Lung (tissue), 12 donors: Measurements from ENCODE around the gene NMT2. TPM values are rescaled to one million over a fixed set of nuclear protein-coding genes. Genes with fewer than 3 reads are reported as not detected.

Source experiments
- ATAC-seq: fragments of 200-7000 bp; cut with Tn5 transposase; one replicate; pipeline ENCODE4 v1.9.1; 2020; ENCODE audit warnings: moderate number of reproducible peaks; ENCODE audit not compliant: insufficient read depth, low FRiP score
- DNase-seq, 3 donors: peaks; one replicate each; pipeline ENCODE4 v3.0.0-alpha.2; 2013 to 2017
- H3K27ac ChIP-seq, 2 donors: one replicate each; pipeline ENCODE4 v1.5.1; 2013; ENCODE audit warnings: mild to moderate bottlenecking in 2 of 2, moderate library complexity in 2 of 2, control low read depth in 1 of 2, inconsistent platforms in 1 of 2, low read depth in 1 of 2, low read length in 1 of 2
- H3K27me3 ChIP-seq, 3 donors: one replicate each; pipeline ENCODE4 v1.5.1; 2013; ENCODE audit warnings: low read length in 2 of 3; ENCODE audit not compliant: control insufficient read depth in 3 of 3, insufficient read depth in 3 of 3
- H3K36me3 ChIP-seq, 4 donors: one replicate each; pipeline ENCODE4 v1.5.1; 2013; ENCODE audit warnings: low read length in 4 of 4, mild to moderate bottlenecking in 1 of 4, moderate library complexity in 1 of 4; ENCODE audit not compliant: control insufficient read depth in 4 of 4, insufficient read depth in 4 of 4
- H3K4me1 ChIP-seq, 5 donors: one replicate each; pipeline ENCODE4 v1.5.1; 2013; ENCODE audit warnings: low read length in 5 of 5, mild to moderate bottlenecking in 2 of 5, moderate library complexity in 1 of 5; ENCODE audit not compliant: control insufficient read depth in 5 of 5, insufficient read depth in 5 of 5
- H3K4me3 ChIP-seq: one replicate; pipeline ENCODE4 v1.5.1; 2013; ENCODE audit warnings: mild to moderate bottlenecking, control low read depth, moderate library complexity
- H3K9ac ChIP-seq, 2 donors: one replicate each; pipeline ENCODE4 v1.5.1; 2013; ENCODE audit warnings: low read length in 2 of 2, control low read depth in 1 of 2; ENCODE audit not compliant: insufficient read depth in 1 of 2
- H3K9me3 ChIP-seq, 4 donors: one replicate each; pipeline ENCODE4 v1.5.1; 2013; ENCODE audit warnings: low read length in 3 of 4, mild to moderate bottlenecking in 1 of 4, moderate library complexity in 1 of 4; ENCODE audit not compliant: control insufficient read depth in 4 of 4, insufficient read depth in 3 of 4
- CTCF ChIP-seq: IDR thresholded peaks from 2 replicates; pipeline ENCODE4 v1.5.1; 2012; ENCODE audit warnings: mild to moderate bottlenecking; ENCODE audit errors: control extremely low read depth, extremely low read depth
- WGBS, 2 donors: extraction: QIAGEN DNeasy Blood & Tissue Kit; methylation state at CpG; one replicate each; pipeline ENCODE4 v1.1.7; 2013; 5-methylcytosine and 5-hydroxymethylcytosine counted together
- polyA plus RNA-seq, 2 donors: library from polyadenylated mRNA; stranded (reverse); fragments of 200-250 nt; gene quantifications; one replicate each; pipeline ENCODE4 v1.2.1, GENCODE V29; 2013
- total RNA-seq, 2 donors: library from RNA; depleted of rRNA in 1 of 2; stranded (reverse); fragments of >200 nt in 1 of 2; gene quantifications; one replicate each; pipeline ENCODE4 v1.2.1, GENCODE V29; 2014 to 2021
- donor health status: control.
- donor health status: control.
- donor health status: Bipolar disorder and iron deficiency.
- donor health status: healthy.
- donor health status: DM: yes; HTN: yes; CAD: no.

NMT2 gene
- total and polyA plus RNA-seq, 4 donors = 3.5 to 20.0 (median 6.4) TPM

GRCh38 chr10:15158972-15159371 is 9.5 kb downstream of the NMT2 start:
- H3K27me3 ChIP-seq = no peaks in the 10 kb centered on the region
- H3K4me1 ChIP-seq = no peaks in the 10 kb centered on the region
- no peak for TF ChIP-seq CTCF
- H3K9me3 ChIP-seq = no peaks in the 10 kb centered on the region
- ATAC-seq (no peak), DNase-seq (no peak)
- no peak overlapping the region for H3K27ac ChIP-seq
- H3K4me3 ChIP-seq = no peak overlapping the region
- H3K36me3 ChIP-seq = peaks cover 0 to 2% (median 0%) of the 10 kb centered on the region in 4 donors
- H3K9ac ChIP-seq = no peak overlapping the region

- no peak for DNase-seq
- no peak for TF ChIP-seq CTCF
- ATAC-seq = no peak
- H3K4me1 ChIP-seq = no peaks in the 10 kb centered on the region
- no peaks in the 10 kb centered on the region for H3K27me3 ChIP-seq
- H3K4me3 ChIP-seq = no peak overlapping the region
- H3K9ac ChIP-seq = no peak overlapping the region
- 92 to 95% methylated on average over 2 of the region's 2 CpGs for WGBS, 2 donors
- peaks cover 0 to 2% (median 0%) of the 10 kb centered on the region in 4 donors for H3K36me3 ChIP-seq
- no peak overlapping the region for H3K27ac ChIP-seq
- H3K9me3 ChIP-seq = no peaks in the 10 kb centered on the region
Measured at GRCh38 chr10:15158448-15158847, 10.0 kb downstream of the NMT2 start.

GRCh38 chr10:15155978-15156656 is 12.4 kb downstream of the NMT2 start:
- no peak overlapping the region for H3K27ac ChIP-seq
- no peak overlapping the region for H3K4me3 ChIP-seq
- ATAC-seq (no peak), DNase-seq (no peak)
- no peak overlapping the region for H3K9ac ChIP-seq
- 92 to 94% methylated on average over 14 of the region's 14 CpGs for WGBS, 2 donors
- H3K27me3 ChIP-seq = no peaks in the 10 kb centered on the region
- TF ChIP-seq CTCF = no peak
- H3K9me3 ChIP-seq = no peaks in the 10 kb centered on the region
- H3K4me1 ChIP-seq = peaks cover 0 to 3% (median 0%) of the 10 kb centered on the region in 5 donors
- peaks cover 0 to 2% (median 0%) of the 10 kb centered on the region in 4 donors for H3K36me3 ChIP-seq

GRCh38 chr10:15152556-15152955 is 15.9 kb downstream of the NMT2 start:
- DNase-seq (no peak), ATAC-seq (no peak)
- H3K27me3 ChIP-seq = no peaks in the 10 kb centered on the region
- H3K36me3 ChIP-seq = peaks cover 0 to 2% (median 0%) of the 10 kb centered on the region in 4 donors
- H3K4me1 ChIP-seq = peaks cover 0 to 3% (median 0%) of the 10 kb centered on the region in 5 donors
- no peak overlapping the region for H3K9ac ChIP-seq
- TF ChIP-seq CTCF = no peak
- no peak overlapping the region for H3K4me3 ChIP-seq
- no peak overlapping the region for H3K27ac ChIP-seq
- H3K9me3 ChIP-seq = no peaks in the 10 kb centered on the region
